IMR-90 (cell line): ENCODE measurements around the gene ADCY2. TPM values are rescaled to one million over a fixed set of nuclear protein-coding genes. Genes with fewer than 3 reads are reported as not detected.

ENCODE experiments used
- ATAC-seq: fragments of 200-7000 bp; cut with Tn5 transposase; 2 replicates; pipeline ENCODE4 v1.9.1; 2020; ENCODE audit warnings: low read depth, mild to moderate bottlenecking, moderate library complexity
- BruUV-seq: library from RNA; stranded (reverse); fragments of 400-500 nt; replicated peaks from 2 replicates; lab custom pipeline; 2021; lab: Mats Ljungman, UMichigan
- CTCF ChIA-PET: fragments of 300-600 bp; formaldehyde crosslinking; extraction: SDS; loops from one replicate; lab custom pipeline; 2021; ENCODE audit warnings: antibody characterized with exemption; lab: Yijun Ruan, JAX
- POLR2A ChIA-PET: fragments of 300-600 bp; sonication (Branson Sonifier 250); formaldehyde crosslinking; loops from one replicate; lab custom pipeline; 2022; ENCODE audit warnings: antibody characterized with exemption; ENCODE audit not compliant: unreplicated experiment; lab: Charles Lee
- DNase-seq: peaks from one replicate; pipeline ENCODE4 v3.0.0; 2013
- H2AFZ ChIP-seq: replicated peaks from 2 replicates; pipeline ENCODE3; 2013; ENCODE audit warnings: low read length, mild to moderate bottlenecking; ENCODE audit not compliant: poor library complexity
- H2AK5ac ChIP-seq: 2 replicates; pipeline ENCODE4 v1.6.1; 2013; ENCODE audit warnings: low read depth, low read length, inconsistent platforms
- H2AK9ac ChIP-seq: replicated peaks from 2 replicates; pipeline ENCODE3; 2013; ENCODE audit warnings: mild to moderate bottlenecking, low read depth, low read length, moderate library complexity; ENCODE audit not compliant: poor library complexity
- H2BK120ac ChIP-seq: 2 replicates; pipeline ENCODE4 v1.6.1; 2013; ENCODE audit warnings: low read depth, low read length, inconsistent platforms
- H2BK15ac ChIP-seq: 3 replicates; pipeline ENCODE4 v1.6.1; 2013; ENCODE audit warnings: low read depth, low read length, inconsistent platforms
- H2BK20ac ChIP-seq: 2 replicates; pipeline ENCODE4 v1.6.1; 2013; ENCODE audit warnings: low read depth, mild to moderate bottlenecking, inconsistent platforms, low read length, moderate library complexity
- H2BK5ac ChIP-seq: 2 replicates; pipeline ENCODE4 v1.6.1; 2013; ENCODE audit warnings: mild to moderate bottlenecking, low read depth, low read length, inconsistent platforms; ENCODE audit not compliant: poor library complexity, severe bottlenecking
- H3K14ac ChIP-seq: replicated peaks from 2 replicates; pipeline ENCODE4 v1.6.1; 2013; ENCODE audit warnings: low read depth, low read length, inconsistent platforms
- H3K18ac ChIP-seq: 2 replicates; pipeline ENCODE4 v1.6.1; 2013; ENCODE audit warnings: low read depth, low read length, control low read depth
- H3K23ac ChIP-seq: 2 replicates; pipeline ENCODE4 v1.6.1; 2013; ENCODE audit warnings: low read depth, low read length, inconsistent platforms
- H3K27ac ChIP-seq: 2 replicates; pipeline ENCODE4 v1.5.1; 2013; ENCODE audit warnings: mild to moderate bottlenecking, control low read depth, low read length; ENCODE audit not compliant: insufficient read depth
- H3K27me3 ChIP-seq: 2 replicates; pipeline ENCODE4 v1.6.1; 2013; ENCODE audit warnings: low read length; ENCODE audit not compliant: control insufficient read depth, insufficient read depth
- H3K36me3 ChIP-seq: 2 replicates; pipeline ENCODE4 v1.6.1; 2013; ENCODE audit warnings: low read length, mixed read lengths; ENCODE audit not compliant: control insufficient read depth, insufficient read depth
- H3K4ac ChIP-seq: 2 replicates; pipeline ENCODE4 v1.6.1; 2013; ENCODE audit warnings: low read depth, low read length, inconsistent platforms
- H3K4me1 ChIP-seq: 2 replicates; pipeline ENCODE4 v1.6.1; 2013; ENCODE audit warnings: low read length, mixed read lengths; ENCODE audit not compliant: control insufficient read depth, insufficient read depth
- H3K4me2 ChIP-seq: 2 replicates; pipeline ENCODE4 v1.6.1; 2013; ENCODE audit warnings: low read depth, mild to moderate bottlenecking, control low read depth, low read length, moderate library complexity
- H3K4me3 ChIP-seq: 2 replicates; pipeline ENCODE4 v1.5.1; 2013; ENCODE audit warnings: low read depth, mild to moderate bottlenecking, control low read depth, low read length, moderate library complexity; ENCODE audit not compliant: insufficient read depth
- H3K56ac ChIP-seq: 2 replicates; pipeline ENCODE4 v1.6.1; 2013; ENCODE audit warnings: low read length, inconsistent platforms; ENCODE audit not compliant: insufficient read depth; ENCODE audit errors: extremely low read depth
- H3K79me1 ChIP-seq, 2 experiments: 2 replicates each; pipeline ENCODE4 v1.6.1; 2013; ENCODE audit warnings: low read length in 2 of 2, inconsistent platforms in 1 of 2, low read depth in 1 of 2
- H3K9ac ChIP-seq: 2 replicates; pipeline ENCODE4 v1.6.1; 2013; ENCODE audit warnings: low read depth, low read length, control low read depth
- H3K9me1 ChIP-seq: 2 replicates; pipeline ENCODE4 v1.6.1; 2013; ENCODE audit warnings: low read length, inconsistent platforms; ENCODE audit not compliant: insufficient read depth
- H3K9me3 ChIP-seq: 2 replicates; pipeline ENCODE4 v1.6.1; 2013; ENCODE audit warnings: low read length; ENCODE audit not compliant: control insufficient read depth, insufficient read depth
- H4K20me1 ChIP-seq: 2 replicates; pipeline ENCODE4 v1.6.1; 2013; ENCODE audit warnings: low read length, inconsistent platforms; ENCODE audit not compliant: insufficient read depth
- H4K5ac ChIP-seq: 2 replicates; pipeline ENCODE4 v1.6.1; 2013; ENCODE audit warnings: mild to moderate bottlenecking, low read depth, low read length, control low read depth
- H4K8ac ChIP-seq, 2 experiments: 2 replicates each; pipeline ENCODE4 v1.6.1; 2013; ENCODE audit warnings: low read depth in 2 of 2, low read length in 2 of 2, control low read depth in 1 of 2, inconsistent platforms in 1 of 2
- H4K91ac ChIP-seq: 2 replicates; pipeline ENCODE4 v1.6.1; 2013; ENCODE audit warnings: low read depth, low read length, inconsistent platforms; ENCODE audit not compliant: insufficient read depth
- BHLHE40 ChIP-seq: fragments of 150-350 bp; IDR thresholded peaks from 2 replicates; pipeline ENCODE4 v1.6.1; 2016; ENCODE audit warnings: mild to moderate bottlenecking, low read depth, low read length
- CEBPB ChIP-seq: IDR thresholded peaks from 2 replicates; pipeline ENCODE4 v1.6.1; 2012; ENCODE audit warnings: low read depth, low read length, improper control_type of control experiment
- CHD1 ChIP-seq: IDR thresholded peaks from 2 replicates; pipeline ENCODE4 v1.6.1; 2012; ENCODE audit warnings: low read depth, low read length, improper control_type of control experiment
- FOS ChIP-seq: fragments of 150-350 bp; IDR thresholded peaks from 2 replicates; pipeline ENCODE4 v1.6.1; 2016; ENCODE audit warnings: low read depth, low read length
- MAFK ChIP-seq: IDR thresholded peaks from 2 replicates; pipeline ENCODE4 v1.6.1; 2012; ENCODE audit warnings: low read depth, low read length, improper control_type of control experiment
- MAZ ChIP-seq: IDR thresholded peaks from 2 replicates; pipeline ENCODE4 v1.6.1; 2012; ENCODE audit warnings: low read depth, mild to moderate bottlenecking, low read length, improper control_type of control experiment, moderate library complexity, borderline replicate concordance
- MXI1 ChIP-seq: IDR thresholded peaks from 2 replicates; pipeline ENCODE4 v1.6.1; 2012; ENCODE audit warnings: low read depth, mild to moderate bottlenecking, low read length, moderate library complexity, borderline replicate concordance
- NFE2L2 ChIP-seq: fragments of 150-350 bp; IDR thresholded peaks from 2 replicates; pipeline ENCODE4 v1.6.1; 2016; ENCODE audit warnings: low read depth, mild to moderate bottlenecking, low read length
- POLR2A ChIP-seq: IDR thresholded peaks from 2 replicates; pipeline ENCODE4 v1.6.1; 2012; ENCODE audit warnings: mild to moderate bottlenecking, low read depth, low read length
- RAD21 ChIP-seq: IDR thresholded peaks from 2 replicates; pipeline ENCODE4 v1.6.1; 2012; ENCODE audit warnings: low read length, improper control_type of control experiment
- RCOR1 ChIP-seq: IDR thresholded peaks from 2 replicates; pipeline ENCODE4 v1.6.1; 2012; ENCODE audit warnings: mild to moderate bottlenecking, low read length, improper control_type of control experiment; ENCODE audit not compliant: insufficient replicate concordance
- RFX5 ChIP-seq: IDR thresholded peaks from 2 replicates; pipeline ENCODE4 v1.8.0; 2012; ENCODE audit warnings: low read depth, mild to moderate bottlenecking, low read length, moderate library complexity
- SMC3 ChIP-seq: fragments of 150-350 bp; IDR thresholded peaks from 2 replicates; pipeline ENCODE4 v1.6.1; 2016; ENCODE audit warnings: low read depth, mild to moderate bottlenecking, antibody characterized with exemption, low read length, moderate library complexity
- WGBS, 2 experiments: methylation state at CpG; one replicate each; pipeline versions ENCODE4 v1.1.5 to v1.1.7; 2013; ENCODE audit warnings: missing lambda C conversion rate in 2 of 2; ENCODE audit not compliant: insufficient read length in 1 of 2; ENCODE audit errors: extremely low coverage in 2 of 2; 5-methylcytosine and 5-hydroxymethylcytosine counted together
- dilution Hi-C: fragments of 300-500 bp; cut with HindIII; formaldehyde crosslinking; loops from one replicate; pipeline ENCODE4 v1.14.3; 2018; ENCODE audit warnings: low sequenced_read_pairs; ENCODE audit not compliant: unreplicated experiment
- in situ Hi-C: fragments of 300-500 bp; cut with MboI; formaldehyde crosslinking; loops from 3 replicates; pipeline ENCODE4 v1.14.3; 2019; ENCODE audit warnings: low sequenced_read_pairs, inconsistent platforms, mixed read lengths
- intact Hi-C: fragments of 100-400 bp; cut with micrococcal nuclease; formaldehyde crosslinking; loops from 2 replicates; pipeline ENCODE4 v1.10.0; 2022
- polyA plus RNA-seq, 3 experiments: library from polyadenylated mRNA; depleted of rRNA; stranded (reverse); fragments of >200 nt; gene quantifications; 2 replicates each; pipeline ENCODE4 v1.2.3, GENCODE V29; 2012; ENCODE audit warnings: low replicate concordance in 1 of 3
- total RNA-seq: library from RNA; depleted of rRNA; stranded (reverse); fragments of >200 nt; gene quantifications from 2 replicates; pipeline ENCODE4 v1.2.3, GENCODE V29; 2012
- TF ChIP-seq, protein P1 (sequence below): conservative IDR thresholded peaks from 2 replicates; pipeline ENCODE4 v1.5.1; 2012; ENCODE audit warnings: mild to moderate bottlenecking, low read depth, low read length, improper control_type of control experiment
- TF ChIP-seq, protein P2 (sequence below): fragments of 150-350 bp; IDR thresholded peaks from 2 replicates; pipeline ENCODE4 v1.6.1; 2017; ENCODE audit warnings: mild to moderate bottlenecking, antibody characterized with exemption, low read length, low read depth
- TF ChIP-seq, protein P3 (sequence below): fragments of 150-350 bp; IDR thresholded peaks from 2 replicates; pipeline ENCODE4 v1.6.1; 2016; ENCODE audit warnings: low read depth, mild to moderate bottlenecking, low read length, moderate library complexity, borderline replicate concordance

ADCY2 gene
- total and polyA plus RNA-seq, 2 of the 4 experiments (the other 2 are of a cell fraction): not detected

DNA sequence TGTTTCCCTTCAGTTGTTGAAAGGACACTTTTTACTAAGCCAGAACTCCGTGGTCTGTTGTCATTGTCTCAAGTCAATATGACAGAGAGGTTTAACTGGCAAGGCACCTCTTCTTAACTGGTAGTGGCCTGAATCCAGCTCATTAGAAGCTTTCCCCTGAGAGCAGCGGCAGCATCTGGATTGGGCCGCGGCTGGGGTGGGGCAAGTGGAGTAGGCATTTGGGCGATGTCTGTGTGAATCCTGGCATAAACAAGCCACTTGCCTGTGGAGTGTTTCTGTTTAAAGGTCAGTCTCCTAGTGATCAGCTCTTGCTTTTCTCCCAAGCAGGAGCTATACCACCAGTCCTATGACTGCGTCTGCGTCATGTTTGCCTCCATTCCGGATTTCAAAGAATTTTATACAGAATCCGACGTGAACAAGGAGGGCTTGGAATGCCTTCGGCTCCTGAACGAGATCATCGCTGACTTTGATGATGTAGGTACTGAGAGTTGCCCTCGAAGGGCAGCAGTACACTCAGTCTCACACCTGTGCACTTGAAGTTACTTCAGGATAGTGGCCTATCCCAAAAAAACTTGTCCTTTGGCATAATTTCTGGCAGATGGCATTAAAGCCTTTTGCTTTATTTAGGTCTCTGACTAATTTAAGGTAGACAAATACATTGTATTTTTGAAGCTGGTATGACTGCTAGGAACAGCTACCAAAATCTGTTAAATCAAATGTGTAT is 406.1 kb downstream of the ADCY2 start:
- Histone ChIP-seq H3K9me3 (no peaks in the 10 kb centered on the region), H3K36me3 (no peaks in the 10 kb centered on the region), H3K27me3 (no peaks in the 10 kb centered on the region), H3K18ac (no peak overlapping the region), H3K56ac (no peak overlapping the region), H3K4ac (no peak overlapping the region), H4K91ac (no peak overlapping the region), H2AFZ (no peak overlapping the region), H3K9me1 (no peaks in the 10 kb centered on the region), H3K4me1 (no peaks in the 10 kb centered on the region), H4K8ac (no peak overlapping the region), H3K9ac (no peak overlapping the region), H4K5ac (no peak overlapping the region), H2AK5ac (no peak overlapping the region), H2BK5ac (no peak overlapping the region), H2BK20ac (no peak overlapping the region), H3K79me1 (no peaks in the 10 kb centered on the region), H3K14ac (no peak overlapping the region), H3K4me3 (no peak overlapping the region), H4K20me1 (no peaks in the 10 kb centered on the region), H2BK15ac (no peak overlapping the region), H3K4me2 (no peak overlapping the region), H3K27ac (no peak overlapping the region), H3K23ac (no peak overlapping the region), H2AK9ac (no peak overlapping the region), H2BK120ac (no peak overlapping the region)
- in situ Hi-C loops (no loop called here), intact Hi-C loops (no loop called here), dilution Hi-C loops (no loop called here)
- DNase-seq (no peak), ATAC-seq (no peak)
- no TSS peak for BruUV-seq
- POLR2A ChIA-PET: no interaction called here
- CTCF ChIA-PET: no interaction called here
- 80% methylated on average over 8 of the region's 14 CpGs; no CpG with 5 or more reads in 1 of the 2 experiments for WGBS, 2 experiments
- TF ChIP-seq MAFK: no peak
- TF ChIP-seq BHLHE40: no peak
- no peak for TF ChIP-seq RAD21
- no peak for TF ChIP-seq MXI1
- no peak for TF ChIP-seq RCOR1
- TF ChIP-seq CHD1: no peak
- TF ChIP-seq MAZ: no peak
- no peak for TF ChIP-seq POLR2A
- no peak for TF ChIP-seq SMC3
- TF ChIP-seq, protein P1, sequence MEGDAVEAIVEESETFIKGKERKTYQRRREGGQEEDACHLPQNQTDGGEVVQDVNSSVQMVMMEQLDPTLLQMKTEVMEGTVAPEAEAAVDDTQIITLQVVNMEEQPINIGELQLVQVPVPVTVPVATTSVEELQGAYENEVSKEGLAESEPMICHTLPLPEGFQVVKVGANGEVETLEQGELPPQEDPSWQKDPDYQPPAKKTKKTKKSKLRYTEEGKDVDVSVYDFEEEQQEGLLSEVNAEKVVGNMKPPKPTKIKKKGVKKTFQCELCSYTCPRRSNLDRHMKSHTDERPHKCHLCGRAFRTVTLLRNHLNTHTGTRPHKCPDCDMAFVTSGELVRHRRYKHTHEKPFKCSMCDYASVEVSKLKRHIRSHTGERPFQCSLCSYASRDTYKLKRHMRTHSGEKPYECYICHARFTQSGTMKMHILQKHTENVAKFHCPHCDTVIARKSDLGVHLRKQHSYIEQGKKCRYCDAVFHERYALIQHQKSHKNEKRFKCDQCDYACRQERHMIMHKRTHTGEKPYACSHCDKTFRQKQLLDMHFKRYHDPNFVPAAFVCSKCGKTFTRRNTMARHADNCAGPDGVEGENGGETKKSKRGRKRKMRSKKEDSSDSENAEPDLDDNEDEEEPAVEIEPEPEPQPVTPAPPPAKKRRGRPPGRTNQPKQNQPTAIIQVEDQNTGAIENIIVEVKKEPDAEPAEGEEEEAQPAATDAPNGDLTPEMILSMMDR: no peak
- TF ChIP-seq, protein P2, sequence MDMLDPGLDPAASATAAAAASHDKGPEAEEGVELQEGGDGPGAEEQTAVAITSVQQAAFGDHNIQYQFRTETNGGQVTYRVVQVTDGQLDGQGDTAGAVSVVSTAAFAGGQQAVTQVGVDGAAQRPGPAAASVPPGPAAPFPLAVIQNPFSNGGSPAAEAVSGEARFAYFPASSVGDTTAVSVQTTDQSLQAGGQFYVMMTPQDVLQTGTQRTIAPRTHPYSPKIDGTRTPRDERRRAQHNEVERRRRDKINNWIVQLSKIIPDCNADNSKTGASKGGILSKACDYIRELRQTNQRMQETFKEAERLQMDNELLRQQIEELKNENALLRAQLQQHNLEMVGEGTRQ: no peak
- TF ChIP-seq RFX5: no peak
- TF ChIP-seq NFE2L2: no peak
- no peak for TF ChIP-seq CEBPB
- TF ChIP-seq, protein P3, sequence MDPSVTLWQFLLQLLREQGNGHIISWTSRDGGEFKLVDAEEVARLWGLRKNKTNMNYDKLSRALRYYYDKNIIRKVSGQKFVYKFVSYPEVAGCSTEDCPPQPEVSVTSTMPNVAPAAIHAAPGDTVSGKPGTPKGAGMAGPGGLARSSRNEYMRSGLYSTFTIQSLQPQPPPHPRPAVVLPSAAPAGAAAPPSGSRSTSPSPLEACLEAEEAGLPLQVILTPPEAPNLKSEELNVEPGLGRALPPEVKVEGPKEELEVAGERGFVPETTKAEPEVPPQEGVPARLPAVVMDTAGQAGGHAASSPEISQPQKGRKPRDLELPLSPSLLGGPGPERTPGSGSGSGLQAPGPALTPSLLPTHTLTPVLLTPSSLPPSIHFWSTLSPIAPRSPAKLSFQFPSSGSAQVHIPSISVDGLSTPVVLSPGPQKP: no peak
- no peak for TF ChIP-seq FOS
